Rectal smooth muscle tissue (tissue), 1 donor: ENCODE measurements around the gene MT3.

Experiments used
- H3K27ac ChIP-seq: one replicate; pipeline ENCODE4 v1.7.0; 2013; ENCODE audit warnings: low read depth, low read length, inconsistent platforms
- H3K27me3 ChIP-seq: one replicate; pipeline ENCODE4 v1.7.0; 2013; ENCODE audit warnings: low read length; ENCODE audit not compliant: control insufficient read depth, insufficient read depth
- H3K36me3 ChIP-seq: one replicate; pipeline ENCODE4 v1.7.0; 2013; ENCODE audit warnings: low read length; ENCODE audit not compliant: control insufficient read depth, insufficient read depth
- H3K4me1 ChIP-seq: one replicate; pipeline ENCODE4 v1.7.0; 2013; ENCODE audit warnings: low read length; ENCODE audit not compliant: control insufficient read depth, insufficient read depth
- H3K4me3 ChIP-seq: one replicate; pipeline ENCODE4 v1.7.0; 2013; ENCODE audit warnings: low read length
- H3K9ac ChIP-seq: one replicate; pipeline ENCODE4 v1.7.0; 2013; ENCODE audit warnings: low read length

MT3 gene

GRCh38 chr16:56640076-56640475 lies 50.7 kb downstream of the MT3 start:
- Histone ChIP-seq H3K36me3 (no peaks in the 10 kb centered on the region), H3K27me3 (peaks cover 30% of the 10 kb centered on the region), H3K4me3 (no peak overlapping the region), H3K4me1 (no peaks in the 10 kb centered on the region), H3K27ac (no peak overlapping the region), H3K9ac (no peak overlapping the region)
